B cell (primary cell): ENCODE data around the gene H19.

Experiments used
- EZH2 ChIP-seq: IDR thresholded peaks from 2 replicates; pipeline ENCODE4 v1.6.1; 2012; ENCODE audit warnings: borderline replicate concordance, low read depth, mild to moderate bottlenecking, moderate library complexity, low read length; ENCODE audit not compliant: insufficient read depth, poor library complexity, severe bottlenecking
- TF ChIP-seq, protein P1 (sequence below): fragments of 200-600 bp; IDR thresholded peaks from one replicate; pipeline ENCODE4 v1.8.0; 2022; ENCODE audit warnings: antibody characterized with exemption, mild to moderate bottlenecking

DNA sequence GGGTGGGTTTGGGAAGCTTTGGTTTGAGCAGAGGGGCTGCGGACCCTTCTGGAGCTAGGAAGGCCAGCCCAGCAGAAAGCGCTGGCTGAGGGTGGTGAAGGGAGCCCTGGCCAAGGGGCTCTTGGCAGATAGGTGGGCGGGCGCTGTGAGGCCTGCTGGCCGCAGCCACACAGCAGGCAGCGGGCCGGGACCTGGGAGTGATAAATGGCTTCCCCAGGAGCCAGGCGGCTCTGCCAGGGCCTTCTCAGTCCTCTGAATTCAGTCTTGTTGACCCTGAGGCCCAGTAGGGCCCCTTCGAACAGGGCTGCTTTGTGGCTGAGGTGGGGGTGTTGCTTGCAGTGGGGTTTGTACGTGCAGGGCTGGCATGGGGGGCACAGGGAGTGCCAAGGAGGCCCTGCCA, 33.4 kb upstream of the H19 start:
- TF ChIP-seq, protein P1, sequence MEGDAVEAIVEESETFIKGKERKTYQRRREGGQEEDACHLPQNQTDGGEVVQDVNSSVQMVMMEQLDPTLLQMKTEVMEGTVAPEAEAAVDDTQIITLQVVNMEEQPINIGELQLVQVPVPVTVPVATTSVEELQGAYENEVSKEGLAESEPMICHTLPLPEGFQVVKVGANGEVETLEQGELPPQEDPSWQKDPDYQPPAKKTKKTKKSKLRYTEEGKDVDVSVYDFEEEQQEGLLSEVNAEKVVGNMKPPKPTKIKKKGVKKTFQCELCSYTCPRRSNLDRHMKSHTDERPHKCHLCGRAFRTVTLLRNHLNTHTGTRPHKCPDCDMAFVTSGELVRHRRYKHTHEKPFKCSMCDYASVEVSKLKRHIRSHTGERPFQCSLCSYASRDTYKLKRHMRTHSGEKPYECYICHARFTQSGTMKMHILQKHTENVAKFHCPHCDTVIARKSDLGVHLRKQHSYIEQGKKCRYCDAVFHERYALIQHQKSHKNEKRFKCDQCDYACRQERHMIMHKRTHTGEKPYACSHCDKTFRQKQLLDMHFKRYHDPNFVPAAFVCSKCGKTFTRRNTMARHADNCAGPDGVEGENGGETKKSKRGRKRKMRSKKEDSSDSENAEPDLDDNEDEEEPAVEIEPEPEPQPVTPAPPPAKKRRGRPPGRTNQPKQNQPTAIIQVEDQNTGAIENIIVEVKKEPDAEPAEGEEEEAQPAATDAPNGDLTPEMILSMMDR = no peak
- no peak for TF ChIP-seq EZH2
